Astrocyte of the spinal cord (primary cell): ENCODE data around the gene RERE.
"Not testable (repeated sequence)": the region's sequence is repeated elsewhere in the genome, so short reads cannot be mapped to it uniquely, and the experiment has no call there.

Source experiments
- DNase-seq: peaks from one replicate; pipeline ENCODE4 v3.0.0; 2011; ENCODE audit warnings: low read depth, low spot score
- H3K4me3 ChIP-seq: 2 replicates; pipeline ENCODE4 v1.5.1; 2011; ENCODE audit warnings: low read depth, mild to moderate bottlenecking, low read length, moderate library complexity
- in situ Hi-C: cut with HindIII; loops from 2 replicates; pipeline ENCODE4 v1.10.0; 2017; ENCODE audit warnings: low sequenced_read_pairs
- TF ChIP-seq, protein P1 (sequence below): IDR thresholded peaks from 2 replicates; pipeline ENCODE4 v1.5.1; 2012; ENCODE audit warnings: low read depth, mild to moderate bottlenecking, low read length, inconsistent platforms

The RERE gene

DNA sequence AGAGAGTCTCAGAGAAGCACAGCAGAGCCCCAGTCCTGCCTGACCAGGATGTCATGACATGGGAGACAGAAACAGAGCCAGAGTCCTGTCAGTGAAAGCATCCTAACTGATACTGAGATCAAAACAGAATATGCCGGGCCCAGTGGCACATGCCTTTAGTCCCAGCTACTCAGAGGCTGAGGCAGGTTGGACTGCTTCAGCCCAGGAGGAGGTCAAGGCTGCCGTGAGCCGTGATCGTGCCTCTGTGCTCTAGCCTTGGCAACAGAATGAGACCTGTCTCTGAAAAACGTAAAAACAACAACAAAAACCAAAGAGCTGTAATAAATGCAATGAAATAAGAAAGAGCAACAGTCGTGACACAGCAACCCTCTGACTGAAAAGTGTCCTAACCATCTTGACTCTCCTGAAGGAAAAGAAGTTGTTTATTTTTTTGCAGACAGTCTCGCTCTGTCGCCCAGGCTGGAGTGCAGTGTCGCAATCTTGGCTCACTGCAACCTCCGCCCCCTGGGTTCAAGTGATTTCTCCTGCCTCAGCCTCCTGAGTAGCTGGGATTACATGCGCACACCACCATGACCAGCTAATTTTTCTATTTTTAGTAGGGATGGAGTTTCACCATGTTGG, 310.3 kb downstream of the RERE start:
- in situ Hi-C loops = no loop called here
- no peak overlapping the region for H3K4me3 ChIP-seq
- DNase-seq = no peak
- TF ChIP-seq, protein P1, sequence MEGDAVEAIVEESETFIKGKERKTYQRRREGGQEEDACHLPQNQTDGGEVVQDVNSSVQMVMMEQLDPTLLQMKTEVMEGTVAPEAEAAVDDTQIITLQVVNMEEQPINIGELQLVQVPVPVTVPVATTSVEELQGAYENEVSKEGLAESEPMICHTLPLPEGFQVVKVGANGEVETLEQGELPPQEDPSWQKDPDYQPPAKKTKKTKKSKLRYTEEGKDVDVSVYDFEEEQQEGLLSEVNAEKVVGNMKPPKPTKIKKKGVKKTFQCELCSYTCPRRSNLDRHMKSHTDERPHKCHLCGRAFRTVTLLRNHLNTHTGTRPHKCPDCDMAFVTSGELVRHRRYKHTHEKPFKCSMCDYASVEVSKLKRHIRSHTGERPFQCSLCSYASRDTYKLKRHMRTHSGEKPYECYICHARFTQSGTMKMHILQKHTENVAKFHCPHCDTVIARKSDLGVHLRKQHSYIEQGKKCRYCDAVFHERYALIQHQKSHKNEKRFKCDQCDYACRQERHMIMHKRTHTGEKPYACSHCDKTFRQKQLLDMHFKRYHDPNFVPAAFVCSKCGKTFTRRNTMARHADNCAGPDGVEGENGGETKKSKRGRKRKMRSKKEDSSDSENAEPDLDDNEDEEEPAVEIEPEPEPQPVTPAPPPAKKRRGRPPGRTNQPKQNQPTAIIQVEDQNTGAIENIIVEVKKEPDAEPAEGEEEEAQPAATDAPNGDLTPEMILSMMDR = no peak

- in situ Hi-C loops = no loop called here
- no peak overlapping the region for H3K4me3 ChIP-seq
- TF ChIP-seq, protein P1 = no peak
- no peak for DNase-seq
Observed at GRCh38 chr1:8506456-8506855, 311.0 kb downstream of the RERE start.

DNA sequence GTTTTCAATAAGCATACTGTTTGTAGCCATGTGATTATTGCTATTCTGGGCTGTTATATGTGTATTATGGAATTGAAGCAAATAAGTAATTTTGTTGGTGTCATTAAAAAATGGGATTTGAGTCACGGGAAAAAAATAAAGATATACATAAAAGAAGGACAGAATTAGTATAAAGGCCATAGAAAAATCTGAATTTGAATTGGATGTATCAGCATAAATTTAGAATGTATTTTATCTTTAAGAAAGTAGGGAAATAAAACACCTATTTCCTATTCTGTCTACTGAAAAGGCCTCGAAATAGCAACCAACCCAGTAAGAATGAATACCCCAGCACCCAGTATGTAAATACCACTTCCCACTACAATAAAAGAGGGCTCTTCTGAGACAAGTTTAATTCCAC, 313.6 kb downstream of the RERE start:
- DNase-seq = no peak
- in situ Hi-C loops = no loop called here
- TF ChIP-seq, protein P1 = no peak
- H3K4me3 ChIP-seq = no peak overlapping the region

DNA sequence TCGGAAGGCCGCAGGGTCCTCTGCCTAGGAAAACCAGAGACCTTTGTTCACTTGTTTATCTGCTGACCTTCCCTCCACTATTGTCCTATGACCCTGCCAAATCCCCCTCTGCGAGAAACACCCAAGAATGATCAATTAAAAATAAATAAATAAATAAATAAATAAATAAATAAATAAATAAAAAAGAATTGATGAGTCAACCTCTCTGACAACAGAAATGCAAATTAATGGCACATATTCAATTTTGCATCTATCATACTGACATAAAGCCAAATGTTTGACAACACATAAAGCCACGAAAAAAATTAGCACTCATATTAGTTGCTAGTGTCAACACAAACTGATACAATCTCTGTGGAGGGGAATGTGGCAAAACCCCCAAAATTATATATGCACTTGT, 314.5 kb downstream of the RERE start:
- H3K4me3 ChIP-seq, DNase-seq, in situ Hi-C loops: not testable (repeated sequence)

- TF ChIP-seq, protein P1 = no peak
- H3K4me3 ChIP-seq = no peak overlapping the region
- in situ Hi-C loops = no loop called here
- no peak for DNase-seq
Observed at GRCh38 chr1:8497210-8497819, 320.1 kb downstream of the RERE start.

- no peak for DNase-seq
- in situ Hi-C loops = no loop called here
- TF ChIP-seq, protein P1 = no peak
- H3K4me3 ChIP-seq = no peak overlapping the region
Observed at GRCh38 chr1:8496473-8496872, 321.0 kb downstream of the RERE start.

- in situ Hi-C loops = no loop called here
- H3K4me3 ChIP-seq = no peak overlapping the region
- TF ChIP-seq, protein P1 = no peak
- no peak for DNase-seq
Observed at GRCh38 chr1:8495928-8496401, 321.5 kb downstream of the RERE start.
